K562 (cell line): ENCODE measurements around the gene TRAPPC2L. TPM values are rescaled to one million over a fixed set of nuclear protein-coding genes. Genes with fewer than 3 reads are reported as not detected.

ENCODE experiments used
- ATAC-seq: fragments of 200-7000 bp; cut with Tn5 transposase; 3 replicates; pipeline ENCODE4 v1.9.1; 2020; ENCODE audit warnings: moderate library complexity
- BruUV-seq: library from RNA; stranded (reverse); fragments of 400-500 nt; replicated peaks from 2 replicates; lab custom pipeline; 2021; lab: Mats Ljungman, UMichigan
- CTCF ChIA-PET: fragments of 300-600 bp; formaldehyde crosslinking; extraction: SDS; loops from one replicate; lab custom pipeline; 2021; ENCODE audit warnings: low intra/inter-chr PET ratio; lab: Yijun Ruan, JAX
- POLR2A ChIA-PET: fragments of 300-600, 350-650 bp; sonication (Branson Sonifier 250); formaldehyde crosslinking; extraction: SDS; loops from one replicate; lab custom pipeline; 2021; ENCODE audit warnings: antibody characterized with exemption, inconsistent platforms; lab: Yijun Ruan, JAX
- DNase-seq, 4 experiments: peaks; one replicate each; pipeline versions ENCODE4 v3.0.0 to v3.0.0-alpha.2; 2011 to 2018; ENCODE audit warnings: low spot score in 3 of 4, mixed read lengths in 3 of 4; ENCODE audit errors: extremely low read depth in 1 of 4
- FAIRE-seq: peaks from 2 replicates; lab custom pipeline; 2011; peaks lifted over from hg19 to GRCh38; lab: Jason Lieb, UNC
- H2AFZ ChIP-seq: 2 replicates; pipeline ENCODE4 v1.6.0; 2011; ENCODE audit warnings: low read depth, low read length, control low read depth, inconsistent platforms
- H3K27ac ChIP-seq: fragments of 200-600 bp; 3 replicates; pipeline ENCODE4 v1.8.0; 2011; ENCODE audit warnings: low read depth, mild to moderate bottlenecking, control low read depth, inconsistent platforms, low read length, moderate library complexity, mixed read lengths; ENCODE audit errors: extremely low read depth
- H3K27me3 ChIP-seq, 2 experiments: fragments of 300-600 bp in 1 of 2; 2 replicates in 1 of 2; 3 replicates in 1 of 2; pipeline versions ENCODE4 v1.6.0 to v1.8.0; 2011; ENCODE audit warnings: inconsistent platforms in 2 of 2, low read length in 2 of 2, mild to moderate bottlenecking in 1 of 2, mixed read lengths in 1 of 2, moderate library complexity in 1 of 2; ENCODE audit not compliant: control insufficient read depth in 2 of 2, insufficient read depth in 2 of 2
- H3K36me3 ChIP-seq: fragments of 300-600 bp; 3 replicates; pipeline ENCODE4 v1.8.0; 2011; ENCODE audit warnings: mild to moderate bottlenecking, low read length, inconsistent platforms; ENCODE audit not compliant: control insufficient read depth, insufficient read depth
- H3K4me1 ChIP-seq, 2 experiments: fragments of 200-600 bp in 1 of 2; replicated peaks in 1 of 2; 2 replicates in 1 of 2; 3 replicates in 1 of 2; pipeline versions ENCODE4 v1.5.1 to v1.8.0; 2011; ENCODE audit warnings: inconsistent platforms in 2 of 2, low read length in 2 of 2, mild to moderate bottlenecking in 1 of 2, mixed read lengths in 1 of 2, moderate library complexity in 1 of 2; ENCODE audit not compliant: control insufficient read depth in 2 of 2, insufficient read depth in 2 of 2
- H3K4me2 ChIP-seq: 2 replicates; pipeline ENCODE4 v1.6.1; 2011; ENCODE audit warnings: low read length, control low read depth, inconsistent platforms, mixed read lengths; ENCODE audit not compliant: insufficient read depth
- H3K4me3 ChIP-seq: fragments of 200-600 bp; sonication (generic), shearing (Covaris generic); 2 replicates; pipeline ENCODE4 v1.5.1; 2016; ENCODE audit warnings: control low read depth, inconsistent platforms
- H3K79me2 ChIP-seq: fragments of 200-600 bp; 3 replicates; pipeline ENCODE4 v1.8.0; 2011; ENCODE audit warnings: low read length, inconsistent platforms; ENCODE audit not compliant: control insufficient read depth, insufficient read depth
- H3K9ac ChIP-seq, 2 experiments: 2 replicates each; pipeline versions ENCODE4 v1.6.0 to v1.6.1; 2011; ENCODE audit warnings: low read depth in 2 of 2, low read length in 2 of 2, control low read depth in 1 of 2, inconsistent platforms in 1 of 2, mild to moderate bottlenecking in 1 of 2, mixed read lengths in 1 of 2; ENCODE audit not compliant: insufficient read depth in 1 of 2
- H3K9me1 ChIP-seq: one replicate; pipeline ENCODE4 v1.6.0; 2011; ENCODE audit warnings: inconsistent platforms, mild to moderate bottlenecking, low read length, moderate library complexity; ENCODE audit not compliant: control insufficient read depth, insufficient read depth
- H3K9me3 ChIP-seq: replicated peaks from 2 replicates; pipeline ENCODE4 v1.5.1; 2011; ENCODE audit warnings: low read depth, low read length, inconsistent platforms; ENCODE audit not compliant: control insufficient read depth, insufficient read depth
- H4K20me1 ChIP-seq: replicated peaks from 2 replicates; pipeline ENCODE4 v1.6.1; 2011; ENCODE audit warnings: low read length, inconsistent platforms, mixed read lengths; ENCODE audit not compliant: control insufficient read depth, insufficient read depth
- AFF4 ChIP-seq: sonication (generic); formaldehyde crosslinking; IDR thresholded peaks from 2 replicates; pipeline ENCODE4 v1.8.0; 2023; ENCODE audit warnings: mild to moderate bottlenecking, missing genetic modification reagents
- ASH1L ChIP-seq: fragments of 450-650 bp; IDR thresholded peaks from 2 replicates; pipeline ENCODE4 v1.6.1; 2018; ENCODE audit warnings: borderline replicate concordance, mild to moderate bottlenecking, low read depth; ENCODE audit not compliant: partially characterized antibody
- MLX ChIP-seq, 2 experiments: fragments of 450-650 bp in 1 of 2; sonication (generic) in 1 of 2; formaldehyde crosslinking; conservative IDR thresholded peaks; 2 replicates each; pipeline versions ENCODE4 v1.4.0 to v1.8.1; 2020 to 2022; ENCODE audit warnings: mild to moderate bottlenecking in 1 of 2, missing genetic modification reagents in 1 of 2
- NR3C1 ChIP-seq: sonication (generic); formaldehyde crosslinking; IDR thresholded peaks from 2 replicates; pipeline ENCODE4 v1.8.1; 2022; ENCODE audit warnings: missing genetic modification reagents
- POLR3G ChIP-seq: IDR thresholded peaks from 2 replicates; pipeline ENCODE4 v1.6.1; 2011; ENCODE audit not compliant: insufficient read length, insufficient replicate concordance; ENCODE audit errors: extremely low read depth
- POU5F1 ChIP-seq: fragments of 150-350 bp; IDR thresholded peaks from 2 replicates; pipeline ENCODE4 v1.6.1; 2014; ENCODE audit warnings: borderline replicate concordance, low read length, low read depth, mild to moderate bottlenecking; ENCODE audit not compliant: partially characterized antibody
- WGBS: fragments of 100-300 bp; shearing (Covaris generic); methylation state at CpG from one replicate; pipeline ENCODE4 v1.1.6; 2016; ENCODE audit warnings: low coverage, mixed read lengths; ENCODE audit not compliant: insufficient coverage; ENCODE audit errors: missing lambda C conversion rate; 5-methylcytosine and 5-hydroxymethylcytosine counted together
- in situ Hi-C: fragments of 300-500 bp; cut with MboI; formaldehyde crosslinking; loops from 4 replicates; pipeline ENCODE4 v1.15.0; 2018; ENCODE audit warnings: inconsistent platforms, mixed read lengths
- intact Hi-C: fragments of 100-400 bp; cut with micrococcal nuclease; formaldehyde crosslinking; loops from 2 replicates; pipeline ENCODE4 v1.14.2; 2022
- polyA plus RNA-seq, 8 experiments: library from polyadenylated mRNA; depleted of rRNA in 4 of 8; stranded (reverse) in 5 of 8; unstranded in 3 of 8; fragments of >200 nt; fragmentation: Nextera tagmentation in 2 of 8; fragmentation: Illumina TruSeq in 1 of 8; extraction: Ambion mirVana in 2 of 8; extraction: Trizol in 1 of 8; gene quantifications; 2 replicates each; pipeline versions ENCODE4 v1.2.1 to v1.2.3, GENCODE V29; 2011 to 2014; ENCODE audit warnings: inconsistent platforms in 1 of 8, missing spikeins in 1 of 8
- total RNA-seq, 7 experiments: library from RNA; depleted of rRNA in 6 of 7; stranded (reverse); fragments of >200 nt in 6 of 7; fragmentation: Illumina TruSeq in 2 of 7; extraction: Trizol in 2 of 7; gene quantifications; 2 replicates each; pipeline versions ENCODE4 v1.2.1 to v1.2.3, GENCODE V29; 2011 to 2021; ENCODE audit warnings: low replicate concordance in 1 of 7

Gene TRAPPC2L
- total and polyA plus RNA-seq, 9 of the 15 experiments (the other 6 are each of a cell fraction or from before 2014, with no cell fraction given): 60.4 to 398 (median 97.5) TPM

- ATAC-seq: no peak
- H3K27me3 ChIP-seq: no peaks in the 10 kb centered on the region
- POLR2A ChIA-PET: interaction anchor here (0.6 to 1.4 kb wide), 5 partner anchors 12 to 457 kb away, joined by 3 to 4 read pairs (median 3); partner anchors contain the start of gene ZNF778
- peaks cover 0 to 53% of the 10 kb centered on the region in 2 experiments; a peak in 2 of 5 replicates for H3K4me1 ChIP-seq
- no peak overlapping the region for H2AFZ ChIP-seq
- no peaks in the 10 kb centered on the region; the same call in 1 of the 2 replicates for H4K20me1 ChIP-seq
- intact Hi-C loops: no loop called here
- in situ Hi-C loops: no loop called here
- DNase-seq: no peak
- H3K79me2 ChIP-seq: no peaks in the 10 kb centered on the region
- no peak for FAIRE-seq
- no peak overlapping the region for H3K27ac ChIP-seq
- no peak overlapping the region for H3K4me2 ChIP-seq
- CTCF ChIA-PET: no interaction called here
- no peaks in the 10 kb centered on the region for H3K36me3 ChIP-seq
- no peak for TF ChIP-seq POU5F1
- no peak for TF ChIP-seq ASH1L
- TF ChIP-seq NR3C1 (CRISPR knock-in tag): no peak
- TF ChIP-seq MLX (CRISPR knock-in tag; conservative IDR thresholded peaks at IDR 0.05): no peak
- 79% methylated on average over 17 of the region's 21 CpGs for WGBS
- no peaks in the 10 kb centered on the region for H3K9me3 ChIP-seq
- H3K9ac ChIP-seq: no peak overlapping the region
- no peaks in the 10 kb centered on the region for H3K9me1 ChIP-seq
- no peak overlapping the region for H3K4me3 ChIP-seq
- no TSS peak for BruUV-seq
These were observed 29.2 kb upstream of the TRAPPC2L start for GRCh38 chr16:88827727-88828126.

GRCh38 chr16:88828711-88829110 lies 28.2 kb upstream of the TRAPPC2L start:
- no peak for DNase-seq
- Histone ChIP-seq H2AFZ (no peak overlapping the region), H3K27me3 (no peaks in the 10 kb centered on the region), H3K9me3 (no peaks in the 10 kb centered on the region), H4K20me1 (no peaks in the 10 kb centered on the region; the same call in 1 of the 2 replicates), H3K9me1 (no peaks in the 10 kb centered on the region), H3K4me2 (no peak overlapping the region), H3K36me3 (no peaks in the 10 kb centered on the region), H3K79me2 (no peaks in the 10 kb centered on the region), H3K4me1 (peaks cover 0 to 57% of the 10 kb centered on the region in 2 experiments; a peak in 2 of 5 replicates), H3K4me3 (no peak overlapping the region), H3K9ac (peak overlapping the region in 1 of 2 experiments; percentile 35; a peak in 1 of 4 replicates), H3K27ac (no peak overlapping the region)
- no peak for TF ChIP-seq AFF4 (CRISPR knock-in tag)
- no peak for TF ChIP-seq POLR3G
- WGBS: 68% methylated on average over 12 of the region's 24 CpGs
- ChIA-PET CTCF (no interaction called here), POLR2A (interaction anchor here (1.1 kb wide), 1 partner anchor 389 kb away, joined by 3 read pairs; the partner anchor contains the start of gene ZNF778)
- in situ Hi-C loops: no loop called here
- BruUV-seq: no TSS peak
- intact Hi-C loops: no loop called here
- no peak for FAIRE-seq
- no peak for ATAC-seq
